H1 (cell line): Measurements from ENCODE around the gene ST3GAL2. TPM values are rescaled to one million over a fixed set of nuclear protein-coding genes. Genes with fewer than 3 reads are reported as not detected.

ENCODE experiments used
- CTCF ChIA-PET: fragments of 300-600 bp; sonication (Branson Sonifier 250); formaldehyde crosslinking; loops from one replicate; lab custom pipeline; 2021; ENCODE audit not compliant: partially characterized antibody; lab: Charles Lee
- POLR2A ChIA-PET: fragments of 300-600 bp; sonication (Branson Sonifier 250); formaldehyde crosslinking; loops from one replicate; lab custom pipeline; 2021; ENCODE audit warnings: inconsistent platforms; ENCODE audit not compliant: partially characterized antibody; lab: Charles Lee
- DNase-seq, 2 experiments: peaks; one replicate each; pipeline versions ENCODE4 v3.0.0 to v3.0.0-alpha.2; 2010 to 2022; ENCODE audit warnings: low spot score in 2 of 2, low read depth in 1 of 2, mixed read lengths in 1 of 2
- FAIRE-seq: peaks from 2 replicates; lab custom pipeline; 2011; peaks lifted over from hg19 to GRCh38; lab: Jason Lieb, UNC
- H2AFZ ChIP-seq: 2 replicates; pipeline ENCODE4 v1.8.1; 2012; ENCODE audit warnings: low read length, inconsistent platforms
- H2AK5ac ChIP-seq: 2 replicates; pipeline ENCODE4 v1.6.1; 2013; ENCODE audit warnings: low read depth, low read length
- H2BK120ac ChIP-seq: replicated peaks from 2 replicates; pipeline ENCODE3; 2013; ENCODE audit warnings: low read depth, low read length, inconsistent platforms
- H2BK12ac ChIP-seq: 2 replicates; pipeline ENCODE4 v1.6.1; 2013; ENCODE audit warnings: low read depth, low read length
- H2BK15ac ChIP-seq: 2 replicates; pipeline ENCODE4 v1.6.1; 2013; ENCODE audit warnings: low read length
- H2BK20ac ChIP-seq: 2 replicates; pipeline ENCODE4 v1.6.1; 2013; ENCODE audit warnings: low read length
- H2BK5ac ChIP-seq: 2 replicates; pipeline ENCODE4 v1.6.1; 2013; ENCODE audit warnings: low read depth, low read length
- H3K14ac ChIP-seq: 2 replicates; pipeline ENCODE4 v1.6.1; 2013; ENCODE audit warnings: inconsistent platforms; ENCODE audit not compliant: insufficient read length
- H3K18ac ChIP-seq: 2 replicates; pipeline ENCODE4 v1.6.1; 2013; ENCODE audit warnings: low read length; ENCODE audit errors: extremely low read depth
- H3K23ac ChIP-seq: 2 replicates; pipeline ENCODE4 v1.6.1; 2013; ENCODE audit warnings: inconsistent platforms; ENCODE audit not compliant: insufficient read length
- H3K23me2 ChIP-seq: 2 replicates; pipeline ENCODE4 v1.6.1; 2013; ENCODE audit warnings: low read depth, low read length
- H3K27ac ChIP-seq: 2 replicates; pipeline ENCODE4 v1.6.1; 2011; ENCODE audit warnings: low read depth, low read length, inconsistent platforms
- H3K27me3 ChIP-seq, 4 experiments: replicated peaks in 1 of 4; 1 replicate in 1 of 4; 2 replicates in 3 of 4; pipeline versions ENCODE4 v1.6.1 to v1.8.1; 2011 to 2013; ENCODE audit warnings: low read length in 3 of 4, mild to moderate bottlenecking in 3 of 4, inconsistent platforms in 2 of 4, mixed read lengths in 2 of 4, moderate library complexity in 1 of 4; ENCODE audit not compliant: control insufficient read depth in 3 of 4, insufficient read depth in 3 of 4; ENCODE audit errors: extremely low read depth in 1 of 4
- H3K36me3 ChIP-seq, 4 experiments: 2 replicates each; pipeline versions ENCODE4 v1.6.1 to v1.8.1; 2011 to 2013; ENCODE audit warnings: mild to moderate bottlenecking in 4 of 4, low read length in 3 of 4, moderate library complexity in 2 of 4, control low read depth in 1 of 4, inconsistent platforms in 1 of 4; ENCODE audit not compliant: insufficient read depth in 4 of 4, control insufficient read depth in 2 of 4
- H3K4ac ChIP-seq: replicated peaks from 2 replicates; pipeline ENCODE3; 2013; ENCODE audit warnings: low read length, low read depth, mixed read lengths, inconsistent platforms; ENCODE audit not compliant: insufficient read length
- H3K4me1 ChIP-seq, 4 experiments: replicated peaks in 1 of 4; 1 replicate in 1 of 4; 2 replicates in 3 of 4; pipeline versions ENCODE4 v1.6.1 to v1.8.1; 2011 to 2013; ENCODE audit warnings: low read length in 3 of 4, inconsistent platforms in 2 of 4, mixed read lengths in 1 of 4; ENCODE audit not compliant: insufficient read depth in 4 of 4, control insufficient read depth in 3 of 4
- H3K4me2 ChIP-seq, 2 experiments: 2 replicates each; pipeline versions ENCODE4 v1.6.1 to v1.8.1; 2011 to 2013; ENCODE audit warnings: low read depth in 2 of 2, low read length in 2 of 2, control low read depth in 1 of 2, inconsistent platforms in 1 of 2, mild to moderate bottlenecking in 1 of 2; ENCODE audit not compliant: insufficient read depth in 1 of 2
- H3K4me3 ChIP-seq, 4 experiments: fragments of 200-600, 300-600 bp in 1 of 4; sonication (generic), shearing (Covaris generic), sonication (Bioruptor Twin) in 1 of 4; 2 replicates each; pipeline versions ENCODE4 v1.5.1 to v1.8.1; 2011 to 2016; ENCODE audit warnings: low read length in 4 of 4, low read depth in 3 of 4, control low read depth in 2 of 4, inconsistent platforms in 2 of 4, mild to moderate bottlenecking in 2 of 4, mixed read lengths in 1 of 4, moderate library complexity in 1 of 4; ENCODE audit not compliant: insufficient read depth in 2 of 4; ENCODE audit errors: extremely low read depth in 1 of 4
- H3K56ac ChIP-seq: replicated peaks from 2 replicates; pipeline ENCODE3; 2013; ENCODE audit warnings: low read depth, mild to moderate bottlenecking, mixed read lengths, low read length, inconsistent platforms; ENCODE audit not compliant: insufficient read length
- H3K79me1 ChIP-seq: 2 replicates; pipeline ENCODE4 v1.6.1; 2013; ENCODE audit warnings: low read depth, low read length, control low read depth
- H3K79me2 ChIP-seq, 2 experiments: 2 replicates each; pipeline versions ENCODE4 v1.6.1 to v1.8.1; 2012 to 2013; ENCODE audit warnings: low read length in 2 of 2, mild to moderate bottlenecking in 2 of 2, inconsistent platforms in 1 of 2; ENCODE audit not compliant: insufficient read depth in 2 of 2, control insufficient read depth in 1 of 2
- H3K9ac ChIP-seq, 4 experiments: replicated peaks in 1 of 4; 1 replicate in 1 of 4; 2 replicates in 3 of 4; pipeline versions ENCODE4 v1.6.1 to v1.8.1; 2011 to 2013; ENCODE audit warnings: low read depth in 3 of 4, low read length in 3 of 4, control low read depth in 2 of 4, mild to moderate bottlenecking in 2 of 4, moderate library complexity in 2 of 4, inconsistent platforms in 1 of 4; ENCODE audit errors: extremely low read depth in 1 of 4
- H3K9me3 ChIP-seq, 2 experiments: 2 replicates each; pipeline versions ENCODE4 v1.6.1 to v1.8.1; 2012 to 2013; ENCODE audit warnings: mild to moderate bottlenecking in 2 of 2, moderate library complexity in 2 of 2, control low read depth in 1 of 2, inconsistent platforms in 1 of 2, low read depth in 1 of 2, low read length in 1 of 2, mixed read lengths in 1 of 2; ENCODE audit not compliant: insufficient read depth in 2 of 2
- H4K20me1 ChIP-seq, 2 experiments: replicated peaks in 1 of 2; 2 replicates each; pipeline versions ENCODE3 to v1.8.1; 2011 to 2013; ENCODE audit warnings: inconsistent platforms in 2 of 2, low read length in 2 of 2, mild to moderate bottlenecking in 1 of 2; ENCODE audit not compliant: insufficient read depth in 2 of 2, control insufficient read depth in 1 of 2
- H4K5ac ChIP-seq: 2 replicates; pipeline ENCODE4 v1.6.1; 2013; ENCODE audit warnings: low read length, low read depth, mixed read lengths, inconsistent platforms; ENCODE audit not compliant: insufficient read length
- H4K8ac ChIP-seq: 2 replicates; pipeline ENCODE4 v1.8.0; 2013; ENCODE audit warnings: mild to moderate bottlenecking, moderate library complexity, low read length, inconsistent platforms; ENCODE audit not compliant: insufficient read depth; ENCODE audit errors: extremely low read depth
- H4K91ac ChIP-seq: replicated peaks from 2 replicates; pipeline ENCODE3; 2013; ENCODE audit warnings: low read length, mixed read lengths, inconsistent platforms; ENCODE audit not compliant: insufficient read length
- GTF2F1 ChIP-seq: IDR thresholded peaks from 2 replicates; pipeline ENCODE4 v1.6.1; 2012; ENCODE audit warnings: low read depth, low read length, improper control_type of control experiment, borderline replicate concordance
- HDAC6 ChIP-seq: IDR thresholded peaks from one replicate; pipeline ENCODE4 v1.7.1; 2012; ENCODE audit warnings: low read depth, mild to moderate bottlenecking, inconsistent platforms, low read length, moderate library complexity
- RFX5 ChIP-seq: IDR thresholded peaks from 2 replicates; pipeline ENCODE4 v1.6.1; 2011; ENCODE audit warnings: low read depth, low read length, improper control_type of control experiment, borderline replicate concordance
- SAP30 ChIP-seq: fragments of 300-600 bp; sonication (generic); IDR thresholded peaks from 2 replicates; pipeline ENCODE4 v1.7.1; 2012; ENCODE audit warnings: low read length, moderate library complexity, mild to moderate bottlenecking, inconsistent platforms; ENCODE audit not compliant: insufficient read depth, insufficient replicate concordance
- TAF1 ChIP-seq: IDR thresholded peaks from 2 replicates; pipeline ENCODE4 v1.6.1; 2011; ENCODE audit warnings: mild to moderate bottlenecking, low read depth, low read length
- TCF12 ChIP-seq: IDR thresholded peaks from 2 replicates; pipeline ENCODE4 v1.6.1; 2011; ENCODE audit warnings: low read depth, mild to moderate bottlenecking, low read length
- WGBS, 2 experiments: shearing (Covaris generic) in 1 of 2; methylation state at CpG; one replicate each; pipeline versions ENCODE4 v1.1.6 to v1.1.7; 2013 to 2015; ENCODE audit warnings: low lambda C conversion rate in 2 of 2, mixed read lengths in 2 of 2, inconsistent platforms in 1 of 2, low coverage in 1 of 2, missing lambda C conversion rate in 1 of 2; ENCODE audit not compliant: insufficient replicate concordance in 2 of 2, insufficient coverage in 1 of 2, insufficient read length in 1 of 2; ENCODE audit errors: extremely low coverage in 1 of 2, missing lambda C conversion rate in 1 of 2; 5-methylcytosine and 5-hydroxymethylcytosine counted together
- polyA plus RNA-seq, 7 experiments: library from polyadenylated mRNA; depleted of rRNA in 3 of 7; stranded (reverse) in 5 of 7; unstranded in 2 of 7; fragments of >200 nt in 5 of 7; fragments of 200-250 nt in 2 of 7; gene quantifications; 1 replicate in 5 of 7; 2 replicates in 1 of 7; 4 replicates in 1 of 7; pipeline versions ENCODE4 v1.2.1 to v1.2.3, GENCODE V29; 2011 to 2013; ENCODE audit warnings: missing spikeins in 2 of 7, mixed read lengths in 2 of 7
- total RNA-seq: library from RNA; stranded (reverse); fragmentation: NEBNext Ultra II Directional; extraction: Animal tissue kit (Norgen Biotek cat#: 25700); gene quantifications from 2 replicates; pipeline ENCODE4 v1.2.1, GENCODE V29; 2021

The ST3GAL2 gene
- total and polyA plus RNA-seq, 2 of the 8 experiments (the other 6 are each of a cell fraction or from before 2014, with no cell fraction given) = 14.4 to 39.7 TPM

GRCh38 chr16:70421014-70421413 lies 17.9 kb downstream of the ST3GAL2 start:
- no peak overlapping the region for H4K91ac ChIP-seq
- peaks cover 0 to 30% (median 20%) of the 10 kb centered on the region in 4 experiments; a peak in 6 of 7 replicates for H3K4me1 ChIP-seq
- no peak overlapping the region for H3K56ac ChIP-seq
- no peak overlapping the region for H3K18ac ChIP-seq
- H3K23me2 ChIP-seq = no peaks in the 10 kb centered on the region
- no peaks in the 10 kb centered on the region for H3K27me3 ChIP-seq
- H3K23ac ChIP-seq = no peak overlapping the region
- H3K14ac ChIP-seq = no peak overlapping the region
- 0 out of 2 replicates have a peak overlapping the region, but pooled peaks have one; percentile 1 for H2BK12ac ChIP-seq
- H3K79me2 ChIP-seq = peaks cover 0 to 69% of the 10 kb centered on the region in 2 experiments; a peak in 2 of 4 replicates
- H3K9me3 ChIP-seq = no peaks in the 10 kb centered on the region
- no peak for DNase-seq
- H3K4me3 ChIP-seq = no peak overlapping the region
- no peak overlapping the region for H2BK20ac ChIP-seq
- no peak for FAIRE-seq
- no peak overlapping the region for H3K27ac ChIP-seq
- H3K4me2 ChIP-seq = peak overlapping the region in 1 of 2 experiments; percentile 26; a peak in 1 of 4 replicates
- no peak overlapping the region for H2BK5ac ChIP-seq
- no peak overlapping the region for H4K5ac ChIP-seq
- POLR2A ChIA-PET = interaction anchor here (0.6 to 1.8 kb wide), 6 partner anchors 11 to 39 kb away, joined by 3 to 5 read pairs (median 4); partner anchors contain the start of gene ST3GAL2
- no peaks in the 10 kb centered on the region for H3K36me3 ChIP-seq
- H3K4ac ChIP-seq = no peak overlapping the region
- CTCF ChIA-PET = interaction anchor here (0.8 to 4.0 kb wide), 10 partner anchors 12 to 233 kb away, joined by 3 to 22 read pairs (median 4); partner anchors contain the start of gene ST3GAL2
- H4K20me1 ChIP-seq = peaks cover 6 to 23% of the 10 kb centered on the region in 2 experiments
- no peak overlapping the region for H4K8ac ChIP-seq
- H2BK15ac ChIP-seq = no peak overlapping the region
- H3K9ac ChIP-seq = no peak overlapping the region
- H2AFZ ChIP-seq = no peak overlapping the region
- no peak overlapping the region for H2AK5ac ChIP-seq
- 82% methylated on average over 9 of the region's 9 CpGs; no CpG with 5 or more reads in 1 of the 2 experiments for WGBS, 2 experiments
- no peak overlapping the region for H2BK120ac ChIP-seq
- peaks cover 18% of the 10 kb centered on the region for H3K79me1 ChIP-seq
- TF ChIP-seq TCF12 (no peak), TAF1 (no peak), SAP30 (no peak), GTF2F1 (no peak), HDAC6 (no peak), RFX5 (no peak)
